HFFc6 (cell line): Measurements from ENCODE around the gene BNIP3. TPM values are rescaled to one million over a fixed set of nuclear protein-coding genes. Genes with fewer than 3 reads are reported as not detected.
"Not testable (repeated sequence)": the region's sequence is repeated elsewhere in the genome, so short reads cannot be mapped to it uniquely, and the experiment has no call there.

Experiments used
- DNase-seq: peaks from one replicate; pipeline ENCODE4 v3.0.0-alpha.2; 2018
- H3K27ac Mint-ChIP-seq: 2 replicates; pipeline ENCODE4 v1.8.0; 2020; ENCODE audit warnings: mild to moderate bottlenecking, mixed read lengths
- H3K27me3 Mint-ChIP-seq: 2 replicates; pipeline ENCODE4 v1.8.0; 2021; ENCODE audit warnings: mild to moderate bottlenecking, moderate library complexity, mixed read lengths; ENCODE audit not compliant: insufficient read depth
- H3K36me3 Mint-ChIP-seq: 2 replicates; pipeline ENCODE4 v1.8.0; 2021; ENCODE audit warnings: low read depth, mixed read lengths
- H3K4me1 Mint-ChIP-seq: 2 replicates; pipeline ENCODE4 v1.8.0; 2020; ENCODE audit warnings: low read depth, mixed read lengths
- H3K4me3 Mint-ChIP-seq: 2 replicates; pipeline ENCODE4 v1.8.0; 2020; ENCODE audit warnings: mild to moderate bottlenecking, moderate library complexity, mixed read lengths
- H3K9me3 Mint-ChIP-seq: 2 replicates; pipeline ENCODE4 v1.8.0; 2020; ENCODE audit warnings: mild to moderate bottlenecking, mixed read lengths
- total RNA-seq, 6 experiments: library from RNA; stranded (reverse); fragmentation: NEBNext Ultra II Directional; extraction: Animal tissue kit (Norgen Biotek cat#: 25700); gene quantifications; 2 replicates in 1 of 6; 3 replicates in 5 of 6; pipeline ENCODE4 v1.2.3, GENCODE V29; 2021
- TF ChIP-seq, protein P1 (sequence below): fragments of 200-600 bp; sonication (generic); IDR thresholded peaks from 2 replicates; pipeline ENCODE4 v1.5.0; 2021; ENCODE audit warnings: antibody characterized with exemption, mild to moderate bottlenecking

Gene BNIP3
- total RNA-seq, 6 experiments from 2014 or later = 71.0 to 107 (median 78.3) TPM

DNA sequence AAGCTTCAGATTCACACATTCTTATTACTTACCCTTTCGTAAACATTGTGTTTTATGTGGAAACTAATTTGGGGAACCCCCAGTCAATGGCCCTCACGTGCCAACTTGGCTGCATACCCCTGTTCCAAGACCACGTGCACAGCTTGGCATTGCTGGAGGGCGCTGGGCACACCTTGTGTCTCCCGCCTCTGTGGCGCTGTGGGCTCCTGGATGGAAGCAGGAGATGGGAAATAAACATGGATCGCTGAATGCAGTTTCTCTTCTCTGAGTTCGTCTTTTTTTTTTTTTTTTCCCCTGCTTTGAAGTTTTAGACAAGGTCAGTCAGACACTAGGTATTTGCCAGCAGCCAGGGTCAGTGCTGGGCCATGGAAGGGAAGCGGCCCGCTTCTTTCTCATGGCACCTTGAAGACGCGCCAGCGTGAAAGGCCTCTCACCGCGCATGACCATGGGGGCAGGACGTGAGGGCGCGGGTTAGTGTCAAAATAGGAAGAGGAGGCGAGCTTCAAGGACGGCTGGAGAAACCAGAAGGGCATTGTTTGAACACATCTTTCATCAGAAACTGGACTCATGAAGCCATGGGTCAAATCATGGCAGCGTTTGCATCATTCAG, 27.3 kb downstream of the BNIP3 start:
- H3K4me1 Mint-ChIP-seq = no peaks in the 10 kb centered on the region
- no peak overlapping the region for H3K4me3 Mint-ChIP-seq
- no peaks in the 10 kb centered on the region for H3K9me3 Mint-ChIP-seq
- no peak for DNase-seq
- TF ChIP-seq, protein P1, sequence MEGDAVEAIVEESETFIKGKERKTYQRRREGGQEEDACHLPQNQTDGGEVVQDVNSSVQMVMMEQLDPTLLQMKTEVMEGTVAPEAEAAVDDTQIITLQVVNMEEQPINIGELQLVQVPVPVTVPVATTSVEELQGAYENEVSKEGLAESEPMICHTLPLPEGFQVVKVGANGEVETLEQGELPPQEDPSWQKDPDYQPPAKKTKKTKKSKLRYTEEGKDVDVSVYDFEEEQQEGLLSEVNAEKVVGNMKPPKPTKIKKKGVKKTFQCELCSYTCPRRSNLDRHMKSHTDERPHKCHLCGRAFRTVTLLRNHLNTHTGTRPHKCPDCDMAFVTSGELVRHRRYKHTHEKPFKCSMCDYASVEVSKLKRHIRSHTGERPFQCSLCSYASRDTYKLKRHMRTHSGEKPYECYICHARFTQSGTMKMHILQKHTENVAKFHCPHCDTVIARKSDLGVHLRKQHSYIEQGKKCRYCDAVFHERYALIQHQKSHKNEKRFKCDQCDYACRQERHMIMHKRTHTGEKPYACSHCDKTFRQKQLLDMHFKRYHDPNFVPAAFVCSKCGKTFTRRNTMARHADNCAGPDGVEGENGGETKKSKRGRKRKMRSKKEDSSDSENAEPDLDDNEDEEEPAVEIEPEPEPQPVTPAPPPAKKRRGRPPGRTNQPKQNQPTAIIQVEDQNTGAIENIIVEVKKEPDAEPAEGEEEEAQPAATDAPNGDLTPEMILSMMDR = no peak
- H3K27me3 Mint-ChIP-seq = no peaks in the 10 kb centered on the region; the same call in 1 of the 2 replicates
- peaks cover 45% of the 10 kb centered on the region for H3K36me3 Mint-ChIP-seq
- H3K27ac Mint-ChIP-seq = no peak overlapping the region

DNA sequence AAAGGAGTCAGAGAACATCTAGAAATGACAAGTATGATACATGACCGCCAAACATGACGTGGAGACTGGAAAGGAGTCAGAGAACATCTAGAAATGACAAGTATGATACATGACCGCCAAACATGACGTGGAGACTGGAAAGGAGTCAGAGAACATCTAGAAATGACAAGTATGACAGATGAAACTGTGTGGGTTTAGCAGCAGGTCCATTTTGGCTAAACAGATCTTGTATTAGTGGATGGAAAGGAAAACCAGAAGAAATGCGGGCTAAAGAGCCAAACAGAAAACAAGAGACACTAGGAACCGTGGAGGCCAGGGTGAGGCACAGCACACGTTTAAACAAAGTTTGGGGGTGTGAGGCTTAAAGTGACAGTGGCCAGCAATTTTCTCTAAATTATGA, 31.8 kb downstream of the BNIP3 start:
- not testable (repeated sequence) for H3K27ac Mint-ChIP-seq, H3K4me3 Mint-ChIP-seq, DNase-seq, H3K9me3 Mint-ChIP-seq, H3K27me3 Mint-ChIP-seq
- H3K4me1 Mint-ChIP-seq = peaks cover 40% of the 10 kb centered on the region
- H3K36me3 Mint-ChIP-seq = peaks cover 69% of the 10 kb centered on the region

DNA sequence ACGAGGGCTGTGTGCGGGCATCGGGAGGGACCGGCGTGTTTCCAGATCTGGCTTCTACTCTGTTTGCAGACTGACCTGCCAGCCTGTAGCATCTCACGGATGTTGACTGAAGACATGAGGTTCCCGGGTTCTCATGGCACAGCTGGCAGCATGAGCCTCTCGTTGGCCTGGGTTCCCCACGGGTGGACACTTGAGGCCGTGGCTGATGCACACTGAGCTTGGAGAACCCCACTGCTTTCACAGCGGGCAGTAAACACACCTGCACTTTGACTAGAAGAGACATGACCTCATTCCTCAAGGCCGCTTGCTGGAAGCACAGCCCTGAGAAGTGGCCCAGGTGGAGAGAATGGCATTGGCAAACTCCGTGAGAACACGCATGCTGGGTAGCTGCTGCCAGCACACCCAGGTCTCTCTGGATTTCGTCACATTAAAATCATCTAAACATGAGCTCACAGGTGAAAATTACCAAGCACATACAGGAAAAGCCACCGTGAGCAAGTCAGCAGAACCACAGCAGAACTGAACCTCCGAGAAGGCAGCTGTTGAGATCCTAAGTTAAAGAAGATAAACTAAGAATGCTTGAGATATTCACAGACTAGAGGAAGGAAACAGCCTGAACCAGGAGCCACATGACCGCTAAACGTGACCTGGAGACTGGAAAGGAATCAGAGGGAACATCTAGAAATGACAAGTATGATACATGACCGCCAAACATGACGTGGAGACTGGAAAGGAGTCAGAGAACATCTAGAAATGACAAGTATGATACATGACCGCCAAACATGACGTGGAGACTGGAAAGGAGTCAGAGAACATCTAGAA, 32.5 kb downstream of the BNIP3 start:
- DNase-seq = no peak
- TF ChIP-seq, protein P1 = no peak
- Mint-ChIP-seq H3K36me3 (peaks cover 67% of the 10 kb centered on the region), H3K9me3 (no peaks in the 10 kb centered on the region), H3K27ac (no peak overlapping the region), H3K4me1 (peaks cover 45% of the 10 kb centered on the region), H3K27me3 (no peaks in the 10 kb centered on the region; the same call in 1 of the 2 replicates), H3K4me3 (no peak overlapping the region)

DNA sequence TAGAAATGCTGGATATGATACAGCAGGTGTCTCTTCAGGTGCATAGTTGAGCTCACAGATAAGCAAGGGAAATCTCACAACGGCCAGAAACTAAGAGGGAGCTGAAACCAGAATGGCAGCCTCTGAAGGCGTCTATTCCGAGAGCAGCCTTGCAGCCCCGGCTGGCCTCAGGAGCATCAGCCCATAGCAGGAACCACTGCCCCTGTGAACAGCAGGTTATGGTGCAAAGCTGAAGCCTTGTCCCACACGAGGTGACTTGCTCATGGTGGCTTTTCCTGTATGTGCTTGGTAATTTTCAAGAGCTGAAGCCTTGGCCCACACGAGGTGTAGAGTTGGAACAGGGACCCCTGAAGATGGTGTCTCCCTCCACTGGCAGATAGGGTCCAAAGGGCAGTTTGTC, 33.2 kb downstream of the BNIP3 start:
- H3K4me1 Mint-ChIP-seq = peaks cover 45% of the 10 kb centered on the region
- no peaks in the 10 kb centered on the region for H3K9me3 Mint-ChIP-seq
- H3K27ac Mint-ChIP-seq = peak overlapping the region; percentile 82
- TF ChIP-seq, protein P1 = no peak
- H3K4me3 Mint-ChIP-seq = no peak overlapping the region
- no peaks in the 10 kb centered on the region; the same call in 1 of the 2 replicates for H3K27me3 Mint-ChIP-seq
- H3K36me3 Mint-ChIP-seq = peaks cover 66% of the 10 kb centered on the region
- DNase-seq = no peak

DNA sequence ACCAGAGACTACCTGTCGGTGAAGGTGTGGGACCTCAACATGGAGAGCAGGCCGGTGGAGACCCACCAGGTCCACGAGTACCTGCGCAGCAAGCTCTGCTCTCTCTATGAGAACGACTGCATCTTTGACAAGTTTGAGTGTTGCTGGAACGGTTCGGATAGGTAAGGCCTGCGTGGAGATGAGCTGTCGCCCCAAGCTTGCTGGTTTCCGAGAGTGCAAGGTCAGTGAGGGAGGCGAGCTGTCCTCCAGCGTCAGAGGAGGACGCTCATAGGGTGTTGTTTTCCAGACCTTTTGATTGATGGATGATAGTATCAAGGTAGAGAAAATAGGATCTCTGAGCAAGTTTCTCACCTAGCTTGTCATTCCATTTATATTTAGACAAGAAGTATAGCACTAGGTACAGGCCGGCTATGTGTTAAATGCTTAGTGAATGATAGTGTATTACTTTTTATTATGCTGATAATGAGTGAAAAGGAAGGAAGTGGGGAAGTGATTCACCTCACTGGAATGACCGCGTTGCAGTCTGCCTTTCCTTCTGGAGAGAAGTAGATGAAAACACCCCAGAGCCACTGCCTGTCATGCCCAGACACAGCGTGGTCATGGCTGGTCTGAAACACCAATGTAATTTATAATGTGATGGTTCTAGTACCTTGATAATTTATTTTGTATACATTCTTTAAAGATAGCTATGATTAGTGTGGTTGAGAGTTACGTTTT, 33.9 kb downstream of the BNIP3 start:
- peak; percentile 61 for DNase-seq
- TF ChIP-seq, protein P1 = no peak
- no peaks in the 10 kb centered on the region; the same call in 1 of the 2 replicates for H3K27me3 Mint-ChIP-seq
- H3K27ac Mint-ChIP-seq = peak overlapping the region; percentile 82
- H3K4me1 Mint-ChIP-seq = peaks cover 45% of the 10 kb centered on the region
- H3K36me3 Mint-ChIP-seq = peaks cover 67% of the 10 kb centered on the region
- no peaks in the 10 kb centered on the region for H3K9me3 Mint-ChIP-seq
- H3K4me3 Mint-ChIP-seq = peak overlapping the region; percentile 63
